Inflammatory macrophage treated with lipopolysaccharide for 4 hours (primary cell): Measurements from ENCODE around the gene RETN.

Experiments used
- DNase-seq: peaks from one replicate; pipeline ENCODE4 v3.0.0-alpha.2; 2020

RETN gene

DNA sequence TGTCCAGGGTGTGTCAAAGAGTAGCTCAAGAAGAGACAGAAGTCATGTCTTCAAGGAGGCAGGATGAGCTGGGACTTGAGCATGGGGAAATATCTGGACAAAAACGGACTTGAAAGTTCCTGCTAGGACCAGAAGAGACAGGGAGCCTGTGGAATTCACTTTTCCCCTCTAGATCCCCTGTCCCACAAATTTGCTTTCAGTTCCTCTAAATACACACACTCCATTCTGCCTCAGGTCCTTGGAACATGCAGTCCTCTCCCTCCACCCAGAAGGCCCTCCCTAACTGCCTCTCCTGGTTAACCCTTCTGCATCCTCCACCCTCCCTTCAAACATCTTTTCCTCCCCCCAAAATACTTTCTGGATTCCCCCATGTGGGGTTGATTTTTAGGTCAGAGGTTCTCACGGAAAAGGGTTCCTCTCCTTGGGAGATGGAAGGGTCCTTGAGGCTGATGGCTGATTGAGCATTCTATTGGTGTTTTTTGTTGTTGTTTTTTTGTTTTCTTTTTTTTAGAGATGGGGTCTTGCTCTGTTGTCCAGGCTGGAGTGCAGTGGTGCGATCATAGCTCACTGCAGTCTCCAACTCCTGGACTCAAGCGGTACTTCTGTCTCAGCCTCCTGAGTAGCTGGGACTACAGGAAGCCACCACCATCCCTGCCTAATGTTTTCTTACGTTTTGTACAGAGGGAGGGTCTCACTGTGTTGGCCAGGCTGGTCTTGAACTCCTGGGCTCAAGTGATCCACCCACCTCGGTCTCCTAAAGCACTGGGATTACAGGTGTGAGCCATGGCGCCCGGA is 6.9 kb upstream of the RETN start:
- DNase-seq: peak; percentile 34

DNA sequence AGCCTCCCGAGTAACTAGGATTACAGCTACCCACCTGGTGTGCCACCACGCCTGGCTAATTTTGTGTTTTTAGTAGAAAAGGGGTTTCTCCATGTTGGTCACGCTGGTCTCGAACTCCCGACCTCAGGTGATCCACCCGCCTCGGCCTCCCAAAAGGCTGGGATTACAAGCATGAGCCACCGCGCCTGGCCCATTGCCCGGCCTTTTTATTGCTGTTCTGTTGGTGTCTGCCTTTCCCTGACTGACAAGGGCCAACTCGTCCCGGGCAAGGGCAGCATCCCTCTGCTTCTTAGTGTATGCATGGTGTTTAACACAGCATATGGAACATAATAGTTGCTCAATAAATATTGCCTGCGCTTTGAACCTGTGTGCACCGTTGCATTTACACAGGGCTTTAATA is 6.2 kb upstream of the RETN start:
- DNase-seq: no peak

DNA sequence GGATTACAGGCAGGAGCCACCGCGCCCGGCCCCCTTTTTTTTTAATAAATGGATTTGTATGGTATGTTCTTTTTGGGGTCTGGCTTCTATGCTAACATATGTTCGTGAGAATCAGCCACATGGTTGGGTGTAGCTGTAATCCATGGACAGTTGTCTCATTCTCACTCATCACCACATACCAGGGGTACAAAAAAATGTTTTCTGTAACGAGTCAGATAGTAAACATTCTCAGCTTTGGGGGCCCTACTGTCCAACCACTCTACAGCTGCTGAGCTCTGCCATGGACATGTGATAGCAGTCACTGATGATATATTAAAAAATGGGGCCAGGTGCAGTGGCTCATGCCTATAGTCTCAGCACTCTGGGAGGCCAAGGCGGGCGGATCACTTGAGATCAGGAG is 5.1 kb upstream of the RETN start:
- no peak for DNase-seq

DNA sequence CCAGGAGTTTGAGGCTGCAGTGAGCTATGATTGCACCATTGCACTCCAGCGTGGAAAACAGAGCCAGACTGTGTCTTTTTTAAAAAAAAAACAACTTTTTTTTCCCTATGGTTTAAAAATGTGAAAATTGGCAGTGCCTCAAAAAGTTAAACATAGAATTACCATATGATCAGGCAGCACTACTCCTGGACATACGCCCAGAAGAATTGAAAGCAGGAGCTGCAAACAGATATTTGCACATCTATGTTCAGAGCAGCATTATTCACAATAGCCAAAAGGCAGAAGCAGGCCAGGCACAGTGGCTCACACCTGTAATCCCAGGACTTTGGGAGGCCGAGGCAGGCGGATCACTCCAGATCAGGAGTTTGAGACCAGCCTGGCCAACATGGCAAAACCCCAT is 3.8 kb upstream of the RETN start:
- DNase-seq: no peak

DNA sequence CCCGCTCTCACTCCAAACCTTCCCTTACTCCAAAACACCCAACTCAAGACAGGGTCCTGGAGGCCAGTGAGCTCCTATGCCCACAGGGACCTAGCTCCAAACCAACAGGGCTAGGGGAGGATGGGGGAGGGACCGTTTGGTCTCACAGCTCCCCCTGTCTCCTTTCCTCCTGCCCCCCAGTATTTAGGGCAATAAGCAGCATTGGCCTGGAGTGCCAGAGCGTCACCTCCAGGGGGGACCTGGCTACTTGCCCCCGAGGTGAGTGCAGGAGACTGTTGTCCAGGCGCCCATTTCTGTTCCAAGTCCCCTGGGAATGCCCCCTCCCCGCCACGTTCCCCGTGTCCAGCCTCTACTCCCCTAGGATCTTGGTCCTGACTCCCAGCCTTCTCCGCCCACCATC is 792 bp downstream of the RETN start:
- DNase-seq: no peak

DNA sequence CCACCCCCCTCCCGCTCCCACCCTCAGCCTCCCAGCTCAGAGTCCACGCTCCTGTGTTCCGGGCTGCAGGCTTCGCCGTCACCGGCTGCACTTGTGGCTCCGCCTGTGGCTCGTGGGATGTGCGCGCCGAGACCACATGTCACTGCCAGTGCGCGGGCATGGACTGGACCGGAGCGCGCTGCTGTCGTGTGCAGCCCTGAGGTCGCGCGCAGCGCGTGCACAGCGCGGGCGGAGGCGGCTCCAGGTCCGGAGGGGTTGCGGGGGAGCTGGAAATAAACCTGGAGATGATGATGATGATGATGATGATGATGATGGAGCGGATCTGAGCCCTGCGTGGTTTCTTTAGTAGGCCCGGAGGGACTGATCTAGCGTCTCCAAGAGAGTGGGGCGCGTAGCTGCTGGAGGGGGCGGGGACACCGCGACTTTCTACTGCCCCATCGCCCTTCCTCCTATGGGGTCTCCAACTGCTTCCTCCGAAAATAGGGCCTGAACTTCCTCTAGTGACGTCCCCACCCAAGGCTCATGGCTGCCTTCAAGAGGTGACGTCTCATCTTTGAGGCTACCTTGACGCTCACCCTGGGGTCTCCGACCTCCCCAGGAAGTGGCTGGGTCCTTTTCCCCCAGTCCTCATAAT is 1.4 kb downstream of the RETN start:
- peak; percentile 53 for DNase-seq

GRCh38 chr19:7670790-7671189 is 1.9 kb downstream of the RETN start:
- DNase-seq: no peak

- DNase-seq: no peak
Measured at GRCh38 chr19:7672522-7672921, 3.7 kb downstream of the RETN start.

DNA sequence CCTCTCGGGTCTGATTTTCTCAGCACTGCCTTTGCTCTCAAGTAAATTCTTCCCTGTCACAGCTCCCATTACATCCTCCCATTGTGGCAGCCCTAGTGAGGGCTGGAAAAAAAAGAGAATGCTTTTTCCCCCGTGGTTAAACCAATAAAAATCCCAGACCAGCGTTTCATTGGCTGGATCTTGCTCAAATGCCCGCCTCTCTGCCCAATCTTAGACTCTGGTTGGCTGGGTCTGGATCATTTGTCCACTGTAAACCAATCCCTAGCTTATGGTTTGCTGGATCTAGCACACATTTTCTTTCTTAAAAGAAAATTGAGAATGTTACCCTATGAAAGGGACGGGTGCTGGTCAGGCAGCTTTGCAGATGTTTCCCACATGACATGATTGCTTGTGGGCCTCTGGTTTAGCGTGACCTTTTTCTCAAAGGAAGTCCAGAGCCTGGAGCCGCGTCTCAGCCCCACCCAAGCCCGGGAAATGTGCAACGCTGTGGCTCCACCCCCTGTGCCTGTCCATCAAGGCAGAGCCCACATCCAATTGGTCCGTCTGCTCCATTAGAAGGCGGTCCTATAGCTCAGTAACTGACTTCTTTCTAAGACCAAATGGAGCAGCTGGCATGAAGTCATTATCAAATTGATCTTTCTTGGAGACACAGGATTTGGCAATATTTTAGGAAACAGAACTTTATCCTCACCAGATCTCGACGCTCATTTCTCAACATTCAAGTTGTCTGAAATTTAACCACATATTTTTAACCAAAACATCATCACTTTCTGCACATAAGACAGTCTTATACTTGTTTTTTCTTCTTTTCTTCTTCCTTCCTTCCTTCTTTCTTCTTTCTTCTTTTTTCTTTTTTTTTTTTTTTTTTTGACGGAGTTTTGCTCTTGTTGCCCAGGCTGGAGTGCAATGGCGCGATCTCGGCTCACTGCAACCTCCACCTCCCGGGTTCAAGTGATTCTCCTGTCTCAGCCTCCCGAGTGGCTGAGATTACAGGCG is 5.5 kb downstream of the RETN start:
- peak; percentile 98 for DNase-seq

GRCh38 chr19:7676376-7676775 is 7.5 kb downstream of the RETN start:
- DNase-seq: peak; percentile 87

- DNase-seq: peak; percentile 62
Measured at GRCh38 chr19:7676854-7677253, 8.0 kb downstream of the RETN start, which contains the start of gene MCEMP1. Gene MCEMP1 (plus strand): TSS chr19:7677090. CDS start chr19:7677121, 31 bp downstream.

- peak; percentile 44 for DNase-seq
Measured at GRCh38 chr19:7677669-7678311, 8.9 kb downstream of the RETN start.

DNA sequence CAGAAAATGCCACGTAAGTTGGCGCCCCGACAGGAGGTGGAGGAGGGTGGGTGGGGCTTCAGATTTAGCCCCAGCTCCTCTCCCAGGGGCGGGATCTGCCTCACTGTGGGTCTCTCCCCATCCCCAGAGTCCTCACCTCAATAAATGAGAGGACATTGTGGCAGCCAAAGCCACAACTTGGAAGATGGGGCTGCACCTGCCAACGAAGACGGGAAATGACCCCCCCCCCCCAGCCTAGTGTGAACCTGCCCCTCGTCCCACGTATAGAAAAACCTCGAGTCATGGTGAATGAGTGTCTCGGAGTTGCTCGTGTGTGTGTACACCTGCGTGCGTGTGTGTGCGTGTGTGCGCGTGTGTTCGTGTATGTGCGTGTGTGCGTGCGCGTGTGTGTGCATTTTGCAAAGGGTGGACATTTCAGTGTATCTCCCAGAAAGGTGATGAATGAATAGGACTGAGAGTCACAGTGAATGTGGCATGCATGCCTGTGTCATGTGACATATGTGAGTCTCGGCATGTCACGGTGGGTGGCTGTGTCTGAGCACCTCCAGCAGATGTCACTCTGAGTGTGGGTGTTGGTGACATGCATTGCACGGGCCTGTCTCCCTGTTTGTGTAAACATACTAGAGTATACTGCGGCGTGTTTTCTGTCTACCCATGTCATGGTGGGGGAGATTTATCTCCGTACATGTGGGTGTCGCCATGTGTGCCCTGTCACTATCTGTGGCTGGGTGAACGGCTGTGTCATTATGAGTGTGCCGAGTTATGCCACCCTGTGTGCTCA is 10.3 kb downstream of the RETN start:
- peak; percentile 56 for DNase-seq

GRCh38 chr19:7679771-7680605 is 11.1 kb downstream of the RETN start:
- no peak for DNase-seq

- peak; percentile 87 for DNase-seq
Measured at GRCh38 chr19:7680606-7681339, 11.9 kb downstream of the RETN start, which contains the start of gene TRAPPC5. Gene TRAPPC5 (plus strand): TSS chr19:7680833. CDS start chr19:7682254, 1,421 bp downstream.

- DNase-seq: peak; percentile 90
Measured at GRCh38 chr19:7681340-7682174, 12.7 kb downstream of the RETN start.

DNA sequence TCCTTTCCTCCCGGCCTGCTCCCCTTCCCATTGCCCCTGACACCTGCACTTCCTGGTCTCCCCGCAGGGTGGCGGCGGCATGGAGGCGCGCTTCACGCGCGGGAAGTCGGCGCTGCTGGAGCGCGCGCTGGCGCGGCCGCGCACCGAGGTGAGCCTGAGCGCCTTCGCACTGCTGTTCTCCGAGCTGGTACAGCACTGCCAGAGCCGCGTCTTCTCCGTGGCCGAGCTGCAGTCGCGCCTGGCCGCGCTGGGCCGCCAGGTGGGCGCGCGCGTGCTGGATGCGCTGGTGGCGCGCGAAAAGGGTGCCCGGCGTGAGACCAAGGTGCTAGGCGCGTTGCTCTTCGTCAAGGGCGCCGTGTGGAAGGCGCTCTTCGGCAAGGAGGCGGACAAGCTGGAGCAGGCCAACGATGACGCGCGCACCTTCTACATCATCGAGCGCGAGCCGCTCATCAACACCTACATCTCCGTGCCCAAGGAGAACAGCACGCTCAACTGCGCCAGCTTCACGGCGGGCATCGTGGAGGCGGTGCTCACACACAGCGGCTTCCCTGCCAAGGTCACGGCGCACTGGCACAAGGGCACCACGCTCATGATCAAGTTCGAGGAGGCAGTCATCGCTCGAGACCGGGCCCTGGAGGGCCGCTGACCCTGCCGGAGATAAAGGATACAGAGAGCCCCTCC is 13.5 kb downstream of the RETN start:
- no peak for DNase-seq
